Fibroblast of lung (primary cell): ENCODE results near the gene CATSPERE. TPM values are rescaled to one million over a fixed set of nuclear protein-coding genes. Genes with fewer than 3 reads are reported as not detected.

Experiments used
- DNase-seq, 2 donors: peaks; one replicate each; pipeline versions ENCODE4 v3.0.0 to v3.0.0-alpha.2; 2010; ENCODE audit warnings: low read depth in 2 of 2
- H2AFZ ChIP-seq: 2 replicates; pipeline ENCODE4 v1.5.1; 2012; ENCODE audit warnings: low read length, control low read depth, inconsistent platforms
- H3K27ac ChIP-seq: 2 replicates; pipeline ENCODE4 v1.5.1; 2011; ENCODE audit warnings: low read length, control low read depth; ENCODE audit not compliant: insufficient read depth
- H3K27me3 ChIP-seq: 2 replicates; pipeline ENCODE4 v1.5.1; 2011; ENCODE audit warnings: mild to moderate bottlenecking, low read length; ENCODE audit not compliant: control insufficient read depth, insufficient read depth
- H3K36me3 ChIP-seq: 2 replicates; pipeline ENCODE4 v1.5.1; 2011; ENCODE audit warnings: low read length; ENCODE audit not compliant: control insufficient read depth, insufficient read depth
- H3K4me1 ChIP-seq: 2 replicates; pipeline ENCODE4 v1.5.1; 2011; ENCODE audit warnings: low read length; ENCODE audit not compliant: control insufficient read depth, insufficient read depth; ENCODE audit errors: extremely low read depth
- H3K4me2 ChIP-seq: 2 replicates; pipeline ENCODE4 v1.5.1; 2011; ENCODE audit warnings: low read length, control low read depth; ENCODE audit not compliant: insufficient read depth; ENCODE audit errors: extremely low read depth
- H3K4me3 ChIP-seq, 4 experiments: fragments of 200-600 bp in 1 of 4; sonication (generic) in 1 of 4; replicated peaks in 1 of 4; 2 replicates each; pipeline ENCODE4 v1.5.1; 2011 to 2016; ENCODE audit warnings: low read length in 4 of 4, low read depth in 3 of 4, mild to moderate bottlenecking in 3 of 4, control low read depth in 2 of 4, inconsistent platforms in 1 of 4, mixed read lengths in 1 of 4; ENCODE audit not compliant: insufficient read depth in 1 of 4; ENCODE audit errors: control extremely low read depth in 1 of 4
- H3K79me2 ChIP-seq: 2 replicates; pipeline ENCODE4 v1.5.1; 2012; ENCODE audit warnings: mild to moderate bottlenecking, low read length, inconsistent platforms; ENCODE audit not compliant: control insufficient read depth, insufficient read depth
- H3K9ac ChIP-seq: 2 replicates; pipeline ENCODE4 v1.5.1; 2011; ENCODE audit warnings: mild to moderate bottlenecking, low read length, control low read depth; ENCODE audit not compliant: insufficient read depth
- H3K9me3 ChIP-seq: 2 replicates; pipeline ENCODE4 v1.5.1; 2012; ENCODE audit warnings: low read depth, low read length; ENCODE audit not compliant: control insufficient read depth, insufficient read depth
- H4K20me1 ChIP-seq: 2 replicates; pipeline ENCODE4 v1.5.1; 2011; ENCODE audit warnings: low read length; ENCODE audit not compliant: control insufficient read depth, insufficient read depth; ENCODE audit errors: extremely low read depth
- EZH2 ChIP-seq: IDR thresholded peaks from 2 replicates; pipeline ENCODE4 v1.5.1; 2012; ENCODE audit warnings: low read length, control low read depth, mild to moderate bottlenecking; ENCODE audit errors: missing control alignments
- polyA plus RNA-seq, 2 donors: library from polyadenylated mRNA; depleted of rRNA in 1 of 2; stranded (reverse) in 1 of 2; unstranded in 1 of 2; fragments of >200 nt; gene quantifications; 2 replicates each; pipeline ENCODE4 v1.2.1, GENCODE V29; 2011 to 2012; ENCODE audit warnings: missing spikeins in 1 of 2
- total RNA-seq: library from RNA; depleted of rRNA; stranded (reverse); fragments of >200 nt; gene quantifications from 2 replicates; pipeline ENCODE4 v1.2.1, GENCODE V29; 2014
- TF ChIP-seq, protein P1 (sequence below), 2 donors: IDR thresholded peaks in 1 of 2; conservative IDR thresholded peaks in 1 of 2; 1 replicate in 1 of 2; 2 replicates in 1 of 2; pipeline ENCODE4 v1.5.1; 2011 to 2012; ENCODE audit warnings: low read length in 2 of 2, control low read depth in 1 of 2, inconsistent platforms in 1 of 2, low read depth in 1 of 2, mild to moderate bottlenecking in 1 of 2

The CATSPERE gene
- total and polyA plus RNA-seq, 2 donors (not counting 1 experiment from before 2014, with no cell fraction given): 0.59 to 0.99 TPM

DNA sequence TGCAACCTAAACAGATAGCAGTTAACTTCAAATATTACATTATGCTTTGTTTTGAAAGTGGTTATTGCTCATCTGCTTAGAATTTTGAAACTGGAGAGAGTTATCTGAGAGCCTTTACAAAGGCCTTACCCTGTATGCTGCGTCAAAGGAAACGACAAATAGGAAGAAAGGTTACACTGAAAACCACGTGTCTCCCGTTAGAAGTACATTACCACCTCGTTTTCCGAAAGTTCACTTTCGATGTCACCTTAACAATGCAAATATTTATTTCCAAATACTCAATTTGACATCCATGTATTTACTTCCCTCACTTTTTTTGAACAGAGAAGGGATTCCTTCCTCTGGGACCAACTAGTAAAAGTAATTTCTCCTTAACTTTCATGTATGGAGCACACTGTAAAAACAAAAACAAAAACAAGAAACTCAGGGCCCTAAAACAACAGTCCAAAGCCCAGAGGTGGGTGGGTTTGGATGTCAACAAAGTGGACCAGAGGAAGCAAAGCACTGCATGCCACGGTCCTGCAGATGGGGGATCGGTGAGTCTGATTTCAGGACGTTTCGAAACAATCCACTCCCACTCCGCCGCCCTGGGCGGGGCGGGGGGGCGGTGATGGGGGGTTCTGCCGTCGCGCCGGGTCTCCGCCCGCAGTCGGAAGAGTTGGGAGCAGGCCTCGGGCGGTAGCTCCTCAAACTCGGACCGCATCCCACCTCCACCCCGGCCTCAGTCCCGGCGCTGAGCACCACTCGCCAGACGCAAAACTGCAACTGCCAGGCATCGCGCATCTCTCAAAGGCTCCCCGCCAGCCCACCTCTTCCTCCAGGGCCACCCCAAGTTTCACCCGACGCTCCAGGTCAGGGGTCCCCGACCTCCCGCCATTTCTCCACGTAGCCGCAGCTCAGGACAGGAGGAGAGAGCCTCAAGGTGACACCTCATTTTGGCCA lies 10.2 kb upstream of the CATSPERE start:
- Histone ChIP-seq H3K27me3 (no peaks in the 10 kb centered on the region), H3K4me3 (peak overlapping the region; percentile 89 to 100 (median 98)), H2AFZ (peak overlapping the region; percentile 74), H3K9ac (peak overlapping the region; percentile 96), H4K20me1 (no peaks in the 10 kb centered on the region), H3K4me2 (peak overlapping the region; percentile 98), H3K27ac (peak overlapping the region; percentile 95), H3K36me3 (no peaks in the 10 kb centered on the region), H3K79me2 (peaks cover 56% of the 10 kb centered on the region), H3K9me3 (no peaks in the 10 kb centered on the region), H3K4me1 (peaks cover 11% of the 10 kb centered on the region)
- TF ChIP-seq, protein P1, sequence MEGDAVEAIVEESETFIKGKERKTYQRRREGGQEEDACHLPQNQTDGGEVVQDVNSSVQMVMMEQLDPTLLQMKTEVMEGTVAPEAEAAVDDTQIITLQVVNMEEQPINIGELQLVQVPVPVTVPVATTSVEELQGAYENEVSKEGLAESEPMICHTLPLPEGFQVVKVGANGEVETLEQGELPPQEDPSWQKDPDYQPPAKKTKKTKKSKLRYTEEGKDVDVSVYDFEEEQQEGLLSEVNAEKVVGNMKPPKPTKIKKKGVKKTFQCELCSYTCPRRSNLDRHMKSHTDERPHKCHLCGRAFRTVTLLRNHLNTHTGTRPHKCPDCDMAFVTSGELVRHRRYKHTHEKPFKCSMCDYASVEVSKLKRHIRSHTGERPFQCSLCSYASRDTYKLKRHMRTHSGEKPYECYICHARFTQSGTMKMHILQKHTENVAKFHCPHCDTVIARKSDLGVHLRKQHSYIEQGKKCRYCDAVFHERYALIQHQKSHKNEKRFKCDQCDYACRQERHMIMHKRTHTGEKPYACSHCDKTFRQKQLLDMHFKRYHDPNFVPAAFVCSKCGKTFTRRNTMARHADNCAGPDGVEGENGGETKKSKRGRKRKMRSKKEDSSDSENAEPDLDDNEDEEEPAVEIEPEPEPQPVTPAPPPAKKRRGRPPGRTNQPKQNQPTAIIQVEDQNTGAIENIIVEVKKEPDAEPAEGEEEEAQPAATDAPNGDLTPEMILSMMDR (conservative IDR thresholded peaks at IDR 0.05 in 1 of 2, IDR thresholded peaks at IDR 0.05 in 1 of 2; ENCODE audit: low read depth in 1 of 2, low read length in 2 of 2): no peak
- no peak for TF ChIP-seq EZH2
- peak; percentile 77 to 81 for DNase-seq

DNA sequence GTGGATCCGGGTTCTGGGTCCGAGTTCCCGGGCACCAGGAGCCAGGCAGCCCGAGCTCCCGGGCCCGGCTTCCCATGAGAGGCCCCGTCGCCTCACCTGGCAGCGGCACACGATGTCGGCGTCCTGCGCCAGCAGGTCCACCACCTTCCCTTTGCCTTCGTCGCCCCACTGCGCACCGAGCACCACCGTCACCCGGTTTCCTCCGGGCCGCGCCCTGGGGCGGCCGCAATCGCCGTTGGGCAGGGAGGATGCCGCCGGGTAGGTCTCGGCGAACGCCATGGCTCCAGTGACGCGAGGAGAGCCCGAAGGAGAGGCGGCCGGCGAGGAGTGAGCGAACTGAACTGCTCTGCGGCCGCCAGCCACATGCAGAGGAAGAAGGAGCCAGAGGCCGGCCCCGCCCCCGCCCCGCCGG lies 9.5 kb upstream of the CATSPERE start, which contains the start of gene ADSS2:
TSS of gene ADSS2 (minus strand) at position 371 of the 412 bp plus-strand sequence. CDS start at position 279, 92 bp downstream.
- peak within 1 kb of the TSS; percentile 96 for H3K9ac ChIP-seq
- no peaks in the 10 kb centered on the region for H3K27me3 ChIP-seq
- H2AFZ ChIP-seq: peak within 1 kb of the TSS; percentile 74
- peak within 1 kb of the TSS; percentile 89 to 100 (median 98) for H3K4me3 ChIP-seq
- no peaks in the 10 kb centered on the region for H4K20me1 ChIP-seq
- DNase-seq: no peak
- TF ChIP-seq, protein P1 (conservative IDR thresholded peaks at IDR 0.05 in 1 of 2, IDR thresholded peaks at IDR 0.05 in 1 of 2; ENCODE audit: low read depth in 1 of 2, low read length in 2 of 2): no peak
- H3K36me3 ChIP-seq: no peaks in the 10 kb centered on the region
- H3K4me2 ChIP-seq: peak within 1 kb of the TSS; percentile 98
- H3K4me1 ChIP-seq: peaks cover 10% of the 10 kb centered on the region
- peaks cover 49% of the 10 kb centered on the region for H3K79me2 ChIP-seq
- no peaks in the 10 kb centered on the region for H3K9me3 ChIP-seq
- peak within 1 kb of the TSS; percentile 95 for H3K27ac ChIP-seq

DNA sequence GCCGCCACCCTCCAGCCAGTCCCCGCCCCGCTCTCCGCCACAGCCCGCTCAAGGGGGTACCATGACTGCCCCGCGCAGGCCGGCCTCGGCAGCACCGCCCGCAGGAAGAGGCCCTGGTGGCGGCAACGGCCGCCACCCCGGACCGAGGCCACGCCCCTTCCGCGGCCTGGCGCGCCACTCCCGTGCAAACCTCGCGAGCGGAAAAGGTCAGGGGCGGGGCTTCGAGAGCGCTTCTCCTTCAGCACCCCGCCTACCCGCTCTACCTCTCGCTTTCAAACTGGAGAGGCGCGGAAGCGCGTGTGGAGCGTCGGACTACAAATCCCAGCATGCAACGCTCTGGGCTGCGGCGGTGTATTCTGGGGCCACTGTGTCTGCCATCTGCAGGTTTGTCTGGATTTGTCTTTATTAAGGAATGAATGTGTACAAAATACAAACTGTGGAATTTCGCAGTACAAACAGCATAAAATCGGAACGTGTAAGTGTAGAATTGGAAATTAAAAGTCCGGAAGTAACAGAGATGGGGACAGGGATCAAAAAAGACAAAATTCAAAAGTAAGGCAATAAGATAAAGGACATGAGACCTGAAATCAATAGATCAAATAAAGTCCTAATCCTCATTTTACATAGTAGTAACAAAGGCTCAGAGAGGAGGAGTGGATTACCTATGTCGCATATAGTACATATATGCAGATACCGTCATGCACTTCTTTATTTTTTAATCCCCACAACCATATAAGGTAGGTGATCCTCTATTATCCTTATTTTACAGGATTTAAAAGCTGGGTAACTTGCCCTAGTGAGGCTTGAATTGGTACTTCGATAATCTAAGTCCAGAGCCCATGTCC lies 8.9 kb upstream of the CATSPERE start:
- no peak overlapping the region for H3K9ac ChIP-seq
- peaks cover 10% of the 10 kb centered on the region for H3K4me1 ChIP-seq
- TF ChIP-seq, protein P1 (conservative IDR thresholded peaks at IDR 0.05 in 1 of 2, IDR thresholded peaks at IDR 0.05 in 1 of 2; ENCODE audit: low read depth in 1 of 2, low read length in 2 of 2): peak; percentile 28 to 29
- TF ChIP-seq EZH2: no peak
- H3K4me3 ChIP-seq: peak overlapping the region; percentile 1 to 100 (median 86)
- H3K27me3 ChIP-seq: no peaks in the 10 kb centered on the region
- peaks cover 44% of the 10 kb centered on the region for H3K79me2 ChIP-seq
- H3K27ac ChIP-seq: no peak overlapping the region
- H3K36me3 ChIP-seq: no peaks in the 10 kb centered on the region
- peak overlapping the region; percentile 56 for H2AFZ ChIP-seq
- no peaks in the 10 kb centered on the region for H3K9me3 ChIP-seq
- H3K4me2 ChIP-seq: peak overlapping the region; percentile 74
- no peaks in the 10 kb centered on the region for H4K20me1 ChIP-seq
- DNase-seq: peak; percentile 97 to 99
